Parathyroid adenoma (tissue), 2 donors: ENCODE data around the gene DUSP18.
"Not testable (repeated sequence)": the region's sequence is repeated elsewhere in the genome, so short reads cannot be mapped to it uniquely, and the experiment has no call there.

Experiments used
- H2AFZ ChIP-seq: fragments of 300-600 bp; sonication (generic); one replicate; pipeline ENCODE4 v1.7.0; 2017; ENCODE audit warnings: antibody characterized with exemption, mild to moderate bottlenecking
- H3K27ac ChIP-seq: fragments of 300-600 bp; sonication (generic); one replicate; pipeline ENCODE4 v1.7.0; 2017
- H3K27me3 ChIP-seq: fragments of 300-600 bp; sonication (generic); one replicate; pipeline ENCODE4 v1.7.0; 2017; ENCODE audit warnings: low read length; ENCODE audit not compliant: control insufficient read depth, insufficient read depth
- H3K36me3 ChIP-seq: fragments of 300-600 bp; sonication (generic); one replicate; pipeline ENCODE4 v1.7.0; 2017; ENCODE audit warnings: low read length; ENCODE audit not compliant: control insufficient read depth, insufficient read depth
- H3K4me1 ChIP-seq: fragments of 300-600 bp; sonication (generic); one replicate; pipeline ENCODE4 v1.7.0; 2017; ENCODE audit warnings: control low read depth
- H3K4me2 ChIP-seq: fragments of 300-600 bp; sonication (generic); one replicate; pipeline ENCODE4 v1.7.0; 2017; ENCODE audit warnings: low read length
- H3K4me3 ChIP-seq: fragments of 300-600 bp; sonication (generic); one replicate; pipeline ENCODE4 v1.7.0; 2017; ENCODE audit warnings: low read depth, low read length
- H3K79me2 ChIP-seq: fragments of 300-600 bp; sonication (generic); one replicate; pipeline ENCODE4 v1.7.0; 2017; ENCODE audit warnings: control low read depth
- H3K9ac ChIP-seq: fragments of 300-600 bp; sonication (generic); one replicate; pipeline ENCODE4 v1.7.0; 2017; ENCODE audit warnings: mild to moderate bottlenecking
- H3K9me3 ChIP-seq: fragments of 300-600 bp; sonication (generic); one replicate; pipeline ENCODE4 v1.7.0; 2017; ENCODE audit warnings: low read length; ENCODE audit not compliant: control insufficient read depth
- CTCF ChIP-seq: fragments of 300-600 bp; sonication (generic); IDR thresholded peaks from one replicate; pipeline ENCODE4 v1.7.0; 2017; ENCODE audit warnings: antibody characterized with exemption, mild to moderate bottlenecking
- donor health status: primary hyperparathyroidism.

Gene DUSP18

GRCh38 chr22:30689622-30690021 is 21.9 kb upstream of the DUSP18 start:
- no peak for TF ChIP-seq CTCF
- no peak overlapping the region for H3K4me3 ChIP-seq
- no peak overlapping the region for H3K4me2 ChIP-seq
- H3K36me3 ChIP-seq = no peaks in the 10 kb centered on the region
- H3K79me2 ChIP-seq = no peaks in the 10 kb centered on the region
- H3K4me1 ChIP-seq = no peaks in the 10 kb centered on the region
- no peak overlapping the region for H3K9ac ChIP-seq
- no peak overlapping the region for H3K27ac ChIP-seq
- H3K9me3 ChIP-seq = no peaks in the 10 kb centered on the region
- no peak overlapping the region for H2AFZ ChIP-seq
- H3K27me3 ChIP-seq = no peaks in the 10 kb centered on the region

GRCh38 chr22:30687358-30687757 is 19.7 kb upstream of the DUSP18 start:
- no peak overlapping the region for H3K4me2 ChIP-seq
- no peaks in the 10 kb centered on the region for H3K36me3 ChIP-seq
- H2AFZ ChIP-seq = no peak overlapping the region
- H3K4me1 ChIP-seq = no peaks in the 10 kb centered on the region
- H3K79me2 ChIP-seq = no peaks in the 10 kb centered on the region
- TF ChIP-seq CTCF = no peak
- H3K9ac ChIP-seq = no peak overlapping the region
- no peaks in the 10 kb centered on the region for H3K9me3 ChIP-seq
- H3K27me3 ChIP-seq = no peaks in the 10 kb centered on the region
- H3K27ac ChIP-seq = no peak overlapping the region
- H3K4me3 ChIP-seq = no peak overlapping the region

- no peak overlapping the region for H3K27ac ChIP-seq
- no peak overlapping the region for H3K4me2 ChIP-seq
- H3K27me3 ChIP-seq = no peaks in the 10 kb centered on the region
- H3K4me1 ChIP-seq = no peaks in the 10 kb centered on the region
- H3K36me3 ChIP-seq = no peaks in the 10 kb centered on the region
- H3K9me3 ChIP-seq = no peaks in the 10 kb centered on the region
- no peak overlapping the region for H3K4me3 ChIP-seq
- no peak overlapping the region for H2AFZ ChIP-seq
- H3K79me2 ChIP-seq = no peaks in the 10 kb centered on the region
- H3K9ac ChIP-seq = no peak overlapping the region
- no peak for TF ChIP-seq CTCF
Measured at GRCh38 chr22:30685178-30685577, 17.5 kb upstream of the DUSP18 start.

- H3K79me2 ChIP-seq = no peaks in the 10 kb centered on the region
- no peaks in the 10 kb centered on the region for H3K36me3 ChIP-seq
- no peaks in the 10 kb centered on the region for H3K27me3 ChIP-seq
- H2AFZ ChIP-seq = no peak overlapping the region
- H3K9me3 ChIP-seq = no peaks in the 10 kb centered on the region
- H3K4me2 ChIP-seq = no peak overlapping the region
- no peak overlapping the region for H3K27ac ChIP-seq
- no peak for TF ChIP-seq CTCF
- H3K4me3 ChIP-seq = no peak overlapping the region
- no peak overlapping the region for H3K9ac ChIP-seq
- no peaks in the 10 kb centered on the region for H3K4me1 ChIP-seq
Measured at GRCh38 chr22:30681831-30682230, 14.2 kb upstream of the DUSP18 start.

GRCh38 chr22:30680991-30681770 is 13.5 kb upstream of the DUSP18 start:
- Histone ChIP-seq H3K79me2 (no peaks in the 10 kb centered on the region), H3K4me2 (no peak overlapping the region), H3K36me3 (no peaks in the 10 kb centered on the region), H3K9ac (no peak overlapping the region), H3K27ac (no peak overlapping the region), H2AFZ (no peak overlapping the region), H3K27me3 (no peaks in the 10 kb centered on the region), H3K4me3 (no peak overlapping the region), H3K9me3 (no peaks in the 10 kb centered on the region), H3K4me1 (no peaks in the 10 kb centered on the region)
- TF ChIP-seq CTCF = no peak

- not testable (repeated sequence) for H3K4me2 ChIP-seq, H3K79me2 ChIP-seq, H3K27me3 ChIP-seq, H3K9me3 ChIP-seq, H3K4me3 ChIP-seq, H3K9ac ChIP-seq, H3K4me1 ChIP-seq, H3K36me3 ChIP-seq, H3K27ac ChIP-seq, H2AFZ ChIP-seq
Measured at GRCh38 chr22:30679895-30680690, 12.4 kb upstream of the DUSP18 start.
